ENCODE data around the gene NR2F1-AS1.

DNA sequence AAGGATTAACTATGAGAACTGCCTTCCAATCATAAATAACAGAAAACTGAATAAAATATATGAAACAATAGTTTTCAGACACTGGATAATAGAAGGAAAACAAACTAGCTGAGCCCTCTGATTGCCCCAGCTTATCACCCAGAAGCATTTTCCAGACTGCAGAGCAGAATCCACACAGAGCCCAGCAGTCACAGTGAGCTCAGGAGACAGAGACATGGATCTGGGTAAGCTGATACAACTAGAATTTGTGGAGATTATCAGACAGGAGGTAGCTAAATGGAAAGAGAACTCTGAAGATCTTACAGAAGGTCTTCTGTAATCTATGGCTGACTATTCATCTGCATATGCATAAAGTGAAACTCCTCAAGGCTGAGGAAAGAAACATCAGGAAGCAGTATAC is 128.8 kb downstream of the NR2F1-AS1 start:
- TF ChIP-seq, protein P1, sequence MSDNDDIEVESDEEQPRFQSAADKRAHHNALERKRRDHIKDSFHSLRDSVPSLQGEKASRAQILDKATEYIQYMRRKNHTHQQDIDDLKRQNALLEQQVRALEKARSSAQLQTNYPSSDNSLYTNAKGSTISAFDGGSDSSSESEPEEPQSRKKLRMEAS (IDR thresholded peaks at IDR 0.05) = no peak
- TF ChIP-seq POLR2A (IDR thresholded peaks at IDR 0.05; ENCODE audit: low read length) (no peak), CEBPB (IDR thresholded peaks at IDR 0.05) (no peak), MYC (IDR thresholded peaks at IDR 0.05; ENCODE audit: borderline replicate concordance, low read length) (no peak), RAD21 (conservative IDR thresholded peaks at IDR 0.05 in 1 of 2, IDR thresholded peaks at IDR 0.05 in 1 of 2) (no peak)
- TF ChIP-seq, protein P2, sequence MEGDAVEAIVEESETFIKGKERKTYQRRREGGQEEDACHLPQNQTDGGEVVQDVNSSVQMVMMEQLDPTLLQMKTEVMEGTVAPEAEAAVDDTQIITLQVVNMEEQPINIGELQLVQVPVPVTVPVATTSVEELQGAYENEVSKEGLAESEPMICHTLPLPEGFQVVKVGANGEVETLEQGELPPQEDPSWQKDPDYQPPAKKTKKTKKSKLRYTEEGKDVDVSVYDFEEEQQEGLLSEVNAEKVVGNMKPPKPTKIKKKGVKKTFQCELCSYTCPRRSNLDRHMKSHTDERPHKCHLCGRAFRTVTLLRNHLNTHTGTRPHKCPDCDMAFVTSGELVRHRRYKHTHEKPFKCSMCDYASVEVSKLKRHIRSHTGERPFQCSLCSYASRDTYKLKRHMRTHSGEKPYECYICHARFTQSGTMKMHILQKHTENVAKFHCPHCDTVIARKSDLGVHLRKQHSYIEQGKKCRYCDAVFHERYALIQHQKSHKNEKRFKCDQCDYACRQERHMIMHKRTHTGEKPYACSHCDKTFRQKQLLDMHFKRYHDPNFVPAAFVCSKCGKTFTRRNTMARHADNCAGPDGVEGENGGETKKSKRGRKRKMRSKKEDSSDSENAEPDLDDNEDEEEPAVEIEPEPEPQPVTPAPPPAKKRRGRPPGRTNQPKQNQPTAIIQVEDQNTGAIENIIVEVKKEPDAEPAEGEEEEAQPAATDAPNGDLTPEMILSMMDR (IDR thresholded peaks at IDR 0.05) = no peak

All from A549 (cell line).